HEK293 (cell line): ENCODE data around the gene EYA2.

Source experiments
- CTCF ChIA-PET: fragments of 350-600 bp; formaldehyde crosslinking; extraction: SDS; loops from one replicate; lab custom pipeline; 2021; ENCODE audit warnings: antibody characterized with exemption; lab: Yijun Ruan, JAX
- POLR2A ChIA-PET: fragments of 300-600 bp; formaldehyde crosslinking; extraction: SDS; loops from one replicate; lab custom pipeline; 2020; ENCODE audit warnings: antibody characterized with exemption, inconsistent platforms; lab: Yijun Ruan, JAX
- H3K27ac ChIP-seq: fragments of 200-500 bp; sonication (Bioruptor generic); 2 replicates; pipeline ENCODE4 v1.5.1; 2014; ENCODE audit warnings: low read depth, low read length, control low read depth, inconsistent platforms; ENCODE audit errors: extremely low read depth
- H3K36me3 ChIP-seq, 2 experiments: fragments of 200-500 bp in 1 of 2; sonication (Bioruptor generic) in 1 of 2; 1 replicate in 1 of 2; 2 replicates in 1 of 2; pipeline ENCODE4 v1.5.1; 2014 to 2017; ENCODE audit warnings: inconsistent platforms in 2 of 2, low read length in 2 of 2; ENCODE audit not compliant: control insufficient read depth in 2 of 2, insufficient read depth in 1 of 2
- H3K4me1 ChIP-seq: fragments of 200-500 bp; sonication (Bioruptor generic); 2 replicates; pipeline ENCODE4 v1.5.1; 2014; ENCODE audit warnings: mild to moderate bottlenecking, low read length, inconsistent platforms; ENCODE audit not compliant: control insufficient read depth, insufficient read depth
- H3K4me3 ChIP-seq: 2 replicates; pipeline ENCODE4 v1.5.1; 2011; ENCODE audit warnings: low read depth, mild to moderate bottlenecking, control low read depth, low read length, moderate library complexity
- H3K9me3 ChIP-seq: fragments of 200-500 bp; sonication (Bioruptor generic); 2 replicates; pipeline ENCODE4 v1.5.1; 2014; ENCODE audit warnings: low read depth, low read length, inconsistent platforms; ENCODE audit not compliant: control insufficient read depth, insufficient read depth
- BCL11A ChIP-seq: fragments of 450-650 bp; formaldehyde crosslinking; IDR thresholded peaks from 2 replicates; pipeline ENCODE4 v1.5.1; 2016; ENCODE audit warnings: low read depth, missing biosample characterization, missing genetic modification characterization
- CTCF ChIP-seq: fragments of 450-650 bp; formaldehyde crosslinking; IDR thresholded peaks from 2 replicates; pipeline ENCODE4 v1.5.1; 2016; ENCODE audit warnings: missing biosample characterization, missing genetic modification characterization
- INSM2 ChIP-seq: fragments of 450-650 bp; formaldehyde crosslinking; IDR thresholded peaks from 2 replicates; pipeline ENCODE4 v1.5.1; 2016; ENCODE audit warnings: missing biosample characterization, missing genetic modification characterization
- MYNN ChIP-seq: fragments of 450-650 bp; formaldehyde crosslinking; IDR thresholded peaks from 2 replicates; pipeline ENCODE4 v1.5.1; 2016; ENCODE audit warnings: missing biosample characterization, missing genetic modification characterization, borderline replicate concordance
- MZF1 ChIP-seq: fragments of 450-650 bp; formaldehyde crosslinking; IDR thresholded peaks from 2 replicates; pipeline ENCODE4 v1.5.1; 2017; ENCODE audit warnings: missing biosample characterization, missing genetic modification characterization, borderline replicate concordance
- OVOL3 ChIP-seq: fragments of 450-650 bp; formaldehyde crosslinking; IDR thresholded peaks from 2 replicates; pipeline ENCODE4 v1.5.1; 2016; ENCODE audit warnings: missing biosample characterization, missing genetic modification characterization
- PRDM10 ChIP-seq: fragments of 450-650 bp; formaldehyde crosslinking; IDR thresholded peaks from 2 replicates; pipeline ENCODE4 v1.5.1; 2016; ENCODE audit warnings: missing biosample characterization, missing genetic modification characterization
- SP2 ChIP-seq: fragments of 450-650 bp; formaldehyde crosslinking; IDR thresholded peaks from 2 replicates; pipeline ENCODE4 v1.5.1; 2016; ENCODE audit warnings: missing biosample characterization, missing genetic modification characterization
- WT1 ChIP-seq: fragments of 450-650 bp; formaldehyde crosslinking; IDR thresholded peaks from 2 replicates; pipeline ENCODE4 v1.5.1; 2016; ENCODE audit warnings: missing biosample characterization, missing genetic modification characterization
- YY1 ChIP-seq: fragments of 450-650 bp; formaldehyde crosslinking; IDR thresholded peaks from 2 replicates; pipeline ENCODE4 v1.5.1; 2018; ENCODE audit warnings: missing biosample characterization, missing genetic modification characterization
- ZEB2 ChIP-seq: fragments of 450-650 bp; formaldehyde crosslinking; IDR thresholded peaks from 2 replicates; pipeline ENCODE4 v1.5.1; 2016; ENCODE audit warnings: missing biosample characterization, missing genetic modification characterization
- ZFP37 ChIP-seq: fragments of 450-650 bp; formaldehyde crosslinking; IDR thresholded peaks from 2 replicates; pipeline ENCODE4 v1.5.1; 2016; ENCODE audit warnings: missing biosample characterization, missing genetic modification characterization
- ZNF146 ChIP-seq: fragments of 450-650 bp; formaldehyde crosslinking; IDR thresholded peaks from 2 replicates; pipeline ENCODE4 v1.5.1; 2016; ENCODE audit warnings: missing biosample characterization, missing genetic modification characterization
- ZNF16 ChIP-seq: fragments of 450-650 bp; formaldehyde crosslinking; IDR thresholded peaks from 2 replicates; pipeline ENCODE4 v1.5.1; 2016; ENCODE audit warnings: low read depth, missing biosample characterization, missing genetic modification characterization
- ZNF175 ChIP-seq: fragments of 450-650 bp; formaldehyde crosslinking; IDR thresholded peaks from 2 replicates; pipeline ENCODE4 v1.5.1; 2016; ENCODE audit warnings: missing biosample characterization, missing genetic modification characterization
- ZNF473 ChIP-seq: fragments of 450-650 bp; formaldehyde crosslinking; IDR thresholded peaks from 2 replicates; pipeline ENCODE4 v1.5.1; 2017; ENCODE audit warnings: missing biosample characterization, missing genetic modification characterization
- ZNF488 ChIP-seq: fragments of 450-650 bp; formaldehyde crosslinking; IDR thresholded peaks from 2 replicates; pipeline ENCODE4 v1.5.1; 2016; ENCODE audit warnings: missing biosample characterization, missing genetic modification characterization
- ZNF548 ChIP-seq: fragments of 450-650 bp; formaldehyde crosslinking; IDR thresholded peaks from 2 replicates; pipeline ENCODE4 v1.5.1; 2016; ENCODE audit warnings: missing biosample characterization, missing genetic modification characterization
- ZNF585B ChIP-seq: fragments of 450-650 bp; formaldehyde crosslinking; IDR thresholded peaks from 2 replicates; pipeline ENCODE4 v1.5.1; 2016; ENCODE audit warnings: missing biosample characterization, missing genetic modification characterization
- ZNF610 ChIP-seq: fragments of 450-650 bp; formaldehyde crosslinking; IDR thresholded peaks from 2 replicates; pipeline ENCODE4 v1.5.1; 2016; ENCODE audit warnings: missing biosample characterization, missing genetic modification characterization, borderline replicate concordance
- ZNF626 ChIP-seq: fragments of 450-650 bp; sonication (Bioruptor Pico); formaldehyde crosslinking; IDR thresholded peaks from 2 replicates; pipeline ENCODE4 v1.5.1; 2018; ENCODE audit warnings: missing biosample characterization, missing genetic modification characterization, inconsistent platforms
- ZNF629 ChIP-seq: fragments of 450-650 bp; formaldehyde crosslinking; IDR thresholded peaks from 2 replicates; pipeline ENCODE4 v1.5.1; 2017; ENCODE audit warnings: missing biosample characterization, missing genetic modification characterization
- ZNF639 ChIP-seq: fragments of 450-650 bp; formaldehyde crosslinking; IDR thresholded peaks from 2 replicates; pipeline ENCODE4 v1.5.1; 2016; ENCODE audit warnings: missing biosample characterization, missing genetic modification characterization
- ZNF747 ChIP-seq: fragments of 450-650 bp; formaldehyde crosslinking; IDR thresholded peaks from 2 replicates; pipeline ENCODE4 v1.5.1; 2016; ENCODE audit warnings: missing biosample characterization, missing genetic modification characterization
- ZNF776 ChIP-seq: fragments of 450-650 bp; formaldehyde crosslinking; IDR thresholded peaks from 2 replicates; pipeline ENCODE4 v1.5.0; 2017; ENCODE audit warnings: missing biosample characterization, missing genetic modification characterization, borderline replicate concordance
- ZNF777 ChIP-seq: fragments of 450-650 bp; formaldehyde crosslinking; IDR thresholded peaks from 2 replicates; pipeline ENCODE4 v1.5.1; 2017; ENCODE audit warnings: missing biosample characterization, missing genetic modification characterization, borderline replicate concordance

The EYA2 gene

GRCh38 chr20:47120346-47120936, 225.8 kb downstream of the EYA2 start (continued):
- TF ChIP-seq ZNF146 (tag by site-specific recombination) (no peak), ZNF629 (tag by site-specific recombination) (no peak), ZNF747 (no peak)

- ChIA-PET POLR2A (no interaction called here), CTCF (no interaction called here)
- Histone ChIP-seq H3K4me1 (peaks cover 9% of the 10 kb centered on the region), H3K4me3 (no peak overlapping the region), H3K27ac (no peak overlapping the region), H3K9me3 (no peaks in the 10 kb centered on the region), H3K36me3 (no peaks in the 10 kb centered on the region)
- no peak for TF ChIP-seq MYNN
- TF ChIP-seq ZNF585B (tag by site-specific recombination), result no peak
- no peak for TF ChIP-seq ZNF626 (tag by site-specific recombination)
- TF ChIP-seq ZFP37 (tag by site-specific recombination), result no peak
- no peak for TF ChIP-seq YY1 (tag by site-specific recombination)
- no peak for TF ChIP-seq OVOL3
- no peak for TF ChIP-seq ZNF16 (tag by site-specific recombination)
- no peak for TF ChIP-seq ZNF175 (tag by site-specific recombination)
- TF ChIP-seq WT1, result no peak
- TF ChIP-seq INSM2 (tag by site-specific recombination), result no peak
- TF ChIP-seq ZNF776 (tag by site-specific recombination), result no peak
- TF ChIP-seq SP2 (tag by site-specific recombination), result no peak
- TF ChIP-seq ZNF473 (tag by site-specific recombination), result no peak
- TF ChIP-seq ZNF639 (tag by site-specific recombination), result no peak
Observed at GRCh38 chr20:47122560-47122959, 227.9 kb downstream of the EYA2 start.

- H3K27ac ChIP-seq, result no peak overlapping the region
- TF ChIP-seq CTCF (tag by site-specific recombination) (no peak), ZEB2 (tag by site-specific recombination) (no peak), PRDM10 (tag by site-specific recombination) (no peak), MZF1 (tag by site-specific recombination) (no peak), ZNF548 (tag by site-specific recombination) (no peak), ZNF777 (tag by site-specific recombination) (no peak), ZNF626 (tag by site-specific recombination) (no peak), BCL11A (tag by site-specific recombination) (no peak), ZNF610 (tag by site-specific recombination) (no peak), ZNF488 (no peak), ZNF747 (no peak)
Observed at GRCh38 chr20:47124181-47124717, 229.6 kb downstream of the EYA2 start.

More at GRCh38 chr20:47124181-47124717, 229.6 kb downstream of the EYA2 start:
- POLR2A ChIA-PET, result no interaction called here
- Histone ChIP-seq H3K4me3 (no peak overlapping the region), H3K36me3 (no peaks in the 10 kb centered on the region), H3K9me3 (no peaks in the 10 kb centered on the region), H3K4me1 (peaks cover 5% of the 10 kb centered on the region)
- CTCF ChIA-PET, result interaction anchor here (0.7 kb wide), 1 partner anchor 26 kb away, joined by 3 read pairs; no protein-coding TSS in a partner anchor
